B cell (primary cell): ENCODE measurements around the gene COLEC12. TPM values are rescaled to one million over a fixed set of nuclear protein-coding genes. Genes with fewer than 3 reads are reported as not detected.

Experiments
- ATAC-seq: fragments of 200-7000 bp; cut with Tn5 transposase; one replicate; pipeline ENCODE4 v1.10.0; 2021; ENCODE audit warnings: low read depth, mild to moderate bottlenecking, moderate number of reproducible peaks, moderate library complexity
- CTCF ChIA-PET: fragments of 350-600 bp; sonication (Branson Sonifier 250); formaldehyde crosslinking; loops from one replicate; lab custom pipeline; 2021; ENCODE audit warnings: antibody characterized with exemption, inconsistent platforms; lab: Charles Lee
- POLR2A ChIA-PET: fragments of 350-600 bp; sonication (Branson Sonifier 250); formaldehyde crosslinking; loops from one replicate; lab custom pipeline; 2021; ENCODE audit warnings: antibody characterized with exemption; lab: Charles Lee
- DNase-seq: peaks from one replicate; pipeline ENCODE4 v3.0.0; 2013
- H2AFZ ChIP-seq: 2 replicates; pipeline ENCODE4 v1.6.1; 2012; ENCODE audit warnings: mild to moderate bottlenecking, low read depth, low read length; ENCODE audit not compliant: insufficient read depth, poor library complexity, severe bottlenecking
- H3K27ac ChIP-seq, 2 donors: 1 replicate in 1 of 2; 2 replicates in 1 of 2; pipeline ENCODE4 v1.5.1; 2012 to 2013; ENCODE audit warnings: low read length in 2 of 2, mild to moderate bottlenecking in 2 of 2, moderate library complexity in 1 of 2
- H3K27me3 ChIP-seq, 4 experiments: fragments of 200-600 bp in 1 of 4; sonication (generic) in 1 of 4; replicated peaks in 1 of 4; 1 replicate in 2 of 4; 2 replicates in 2 of 4; pipeline versions ENCODE4 v1.6.1 to v1.7.0; 2013 to 2016; ENCODE audit warnings: low read length in 3 of 4, mild to moderate bottlenecking in 2 of 4, mixed read lengths in 1 of 4, moderate library complexity in 1 of 4; ENCODE audit not compliant: insufficient read depth in 4 of 4, control insufficient read depth in 3 of 4; ENCODE audit errors: control extremely low read depth in 1 of 4
- H3K36me3 ChIP-seq, 2 experiments: replicated peaks in 1 of 2; 1 replicate in 1 of 2; 2 replicates in 1 of 2; pipeline versions ENCODE4 v1.6.1 to v1.7.1; 2013; ENCODE audit warnings: low read length in 1 of 2; ENCODE audit not compliant: insufficient read depth in 2 of 2, control insufficient read depth in 1 of 2; ENCODE audit errors: control extremely low read depth in 1 of 2, extremely low read depth in 1 of 2
- H3K4me1 ChIP-seq, 2 donors: fragments of 200-600 bp in 1 of 2; sonication (generic) in 1 of 2; 1 replicate in 1 of 2; 2 replicates in 1 of 2; pipeline versions ENCODE4 v1.5.1 to v1.6.1; 2013 to 2017; ENCODE audit warnings: low read length in 2 of 2; ENCODE audit not compliant: control insufficient read depth in 2 of 2, insufficient read depth in 2 of 2
- H3K4me2 ChIP-seq: replicated peaks from 2 replicates; pipeline ENCODE3; 2012; ENCODE audit warnings: mild to moderate bottlenecking, low read depth, low read length; ENCODE audit not compliant: poor library complexity, severe bottlenecking
- H3K4me3 ChIP-seq, 5 experiments: fragments of 200-600 bp in 1 of 5; sonication (generic) in 1 of 5; 1 replicate in 3 of 5; 2 replicates in 2 of 5; pipeline versions ENCODE4 v1.5.1 to v1.7.0; 2011 to 2016; ENCODE audit warnings: low read length in 4 of 5, mild to moderate bottlenecking in 4 of 5, low read depth in 2 of 5, control low read depth in 1 of 5, moderate library complexity in 1 of 5; ENCODE audit not compliant: insufficient read depth in 1 of 5; ENCODE audit errors: control extremely low read depth in 1 of 5, extremely low read depth in 1 of 5
- H3K79me2 ChIP-seq: fragments of 200-600 bp; sonication (generic); one replicate; pipeline ENCODE4 v1.6.0; 2016; ENCODE audit warnings: low read length; ENCODE audit not compliant: control insufficient read depth, insufficient read depth
- H3K9ac ChIP-seq: fragments of 200-600 bp; sonication (generic); 2 replicates; pipeline ENCODE4 v1.6.1; 2017; ENCODE audit warnings: mild to moderate bottlenecking, low read length, moderate library complexity
- H3K9me3 ChIP-seq, 3 donors: one replicate each; pipeline versions ENCODE4 v1.6.1 to v1.7.1; 2013; ENCODE audit warnings: low read length in 2 of 3; ENCODE audit not compliant: control insufficient read depth in 2 of 3, insufficient read depth in 1 of 3; ENCODE audit errors: control extremely low read depth in 1 of 3
- H4K20me1 ChIP-seq: 2 replicates; pipeline ENCODE4 v1.6.0; 2012; ENCODE audit warnings: mild to moderate bottlenecking, low read length; ENCODE audit not compliant: insufficient read depth, control insufficient read depth, poor library complexity, severe bottlenecking
- H3K27ac Mint-ChIP-seq: one replicate; pipeline ENCODE4 v1.8.0; 2021; ENCODE audit warnings: mixed read lengths
- H3K27me3 Mint-ChIP-seq: one replicate; pipeline ENCODE4 v1.8.0; 2021; ENCODE audit warnings: mixed read lengths
- H3K4me1 Mint-ChIP-seq: one replicate; pipeline ENCODE4 v1.8.0; 2021; ENCODE audit warnings: mixed read lengths
- H3K4me3 Mint-ChIP-seq: one replicate; pipeline ENCODE4 v1.8.0; 2021; ENCODE audit warnings: mixed read lengths
- H3K9me3 Mint-ChIP-seq: one replicate; pipeline ENCODE4 v1.8.0; 2022; ENCODE audit warnings: mixed read lengths; ENCODE audit not compliant: insufficient read depth
- EZH2 ChIP-seq: IDR thresholded peaks from 2 replicates; pipeline ENCODE4 v1.6.1; 2012; ENCODE audit warnings: borderline replicate concordance, low read depth, mild to moderate bottlenecking, moderate library complexity, low read length; ENCODE audit not compliant: insufficient read depth, poor library complexity, severe bottlenecking
- WGBS: methylation state at CpG from one replicate; pipeline ENCODE4 v1.1.5; 2013; ENCODE audit warnings: missing lambda C conversion rate; ENCODE audit not compliant: insufficient coverage; 5-methylcytosine and 5-hydroxymethylcytosine counted together
- intact Hi-C: fragments of 100-400 bp; cut with micrococcal nuclease; formaldehyde crosslinking; loops from one replicate; pipeline ENCODE4 v1.10.0; 2022
- polyA plus RNA-seq: library from polyadenylated mRNA; depleted of rRNA; stranded (reverse); fragments of >200 nt; gene quantifications from 2 replicates; pipeline ENCODE4 v1.2.3, GENCODE V29; 2012
- total RNA-seq, 2 donors: library from RNA; stranded (reverse); fragments of 120-200 nt in 1 of 2; gene quantifications; 1 replicate in 1 of 2; 2 replicates in 1 of 2; pipeline versions ENCODE4 v1.2.3 to v1.2.4, GENCODE V29; 2013 to 2022
- TF ChIP-seq, protein P1 (sequence below): fragments of 200-600 bp; IDR thresholded peaks from one replicate; pipeline ENCODE4 v1.8.0; 2022; ENCODE audit warnings: antibody characterized with exemption, mild to moderate bottlenecking

The COLEC12 gene
- total and polyA plus RNA-seq, 2 donors (not counting 1 experiment from before 2014, with no cell fraction given), result not detected

DNA sequence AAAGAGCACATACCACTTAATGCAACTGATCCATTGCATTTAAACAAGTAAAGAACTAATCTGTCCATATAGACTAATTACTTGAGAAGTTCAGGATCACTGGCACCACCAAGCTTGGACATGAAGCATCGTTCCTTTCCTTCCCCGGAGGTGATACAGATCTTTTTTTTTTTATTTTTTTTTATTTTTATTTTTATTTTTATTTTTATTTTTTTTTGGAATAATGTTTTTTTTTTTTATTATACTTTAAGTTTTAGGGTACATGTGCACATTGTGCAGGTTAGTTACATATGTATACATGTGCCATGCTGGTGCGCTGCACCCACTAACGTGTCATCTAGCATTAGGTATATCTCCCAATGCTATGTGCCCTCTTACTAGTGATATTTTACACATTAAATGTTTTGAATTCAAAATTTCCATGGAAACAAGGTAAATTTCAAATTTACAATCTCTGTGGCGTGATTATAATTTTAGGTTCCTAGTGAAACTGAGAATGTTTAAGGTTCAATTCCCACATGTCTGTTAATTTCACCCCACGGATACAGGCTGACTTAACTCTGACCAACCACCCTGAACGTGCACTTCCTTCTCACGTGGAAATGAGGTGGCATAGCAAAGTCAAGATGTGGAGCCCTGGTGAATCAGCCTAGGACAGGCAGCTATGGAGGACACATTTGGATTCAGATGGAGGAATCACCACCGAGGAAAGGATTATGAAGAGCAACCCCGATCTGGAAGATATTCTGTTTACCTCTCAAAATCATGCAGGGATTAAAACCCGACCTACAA lies 131.1 kb downstream of the COLEC12 start:
- CTCF ChIA-PET, result interaction anchor here (0.7 kb wide), 1 partner anchor 24 kb away, joined by 3 read pairs; no protein-coding TSS in a partner anchor
- TF ChIP-seq EZH2, result no peak
- TF ChIP-seq, protein P1, sequence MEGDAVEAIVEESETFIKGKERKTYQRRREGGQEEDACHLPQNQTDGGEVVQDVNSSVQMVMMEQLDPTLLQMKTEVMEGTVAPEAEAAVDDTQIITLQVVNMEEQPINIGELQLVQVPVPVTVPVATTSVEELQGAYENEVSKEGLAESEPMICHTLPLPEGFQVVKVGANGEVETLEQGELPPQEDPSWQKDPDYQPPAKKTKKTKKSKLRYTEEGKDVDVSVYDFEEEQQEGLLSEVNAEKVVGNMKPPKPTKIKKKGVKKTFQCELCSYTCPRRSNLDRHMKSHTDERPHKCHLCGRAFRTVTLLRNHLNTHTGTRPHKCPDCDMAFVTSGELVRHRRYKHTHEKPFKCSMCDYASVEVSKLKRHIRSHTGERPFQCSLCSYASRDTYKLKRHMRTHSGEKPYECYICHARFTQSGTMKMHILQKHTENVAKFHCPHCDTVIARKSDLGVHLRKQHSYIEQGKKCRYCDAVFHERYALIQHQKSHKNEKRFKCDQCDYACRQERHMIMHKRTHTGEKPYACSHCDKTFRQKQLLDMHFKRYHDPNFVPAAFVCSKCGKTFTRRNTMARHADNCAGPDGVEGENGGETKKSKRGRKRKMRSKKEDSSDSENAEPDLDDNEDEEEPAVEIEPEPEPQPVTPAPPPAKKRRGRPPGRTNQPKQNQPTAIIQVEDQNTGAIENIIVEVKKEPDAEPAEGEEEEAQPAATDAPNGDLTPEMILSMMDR, result no peak
- H3K27me3 Mint-ChIP-seq, result peaks cover 8% of the 10 kb centered on the region

DNA sequence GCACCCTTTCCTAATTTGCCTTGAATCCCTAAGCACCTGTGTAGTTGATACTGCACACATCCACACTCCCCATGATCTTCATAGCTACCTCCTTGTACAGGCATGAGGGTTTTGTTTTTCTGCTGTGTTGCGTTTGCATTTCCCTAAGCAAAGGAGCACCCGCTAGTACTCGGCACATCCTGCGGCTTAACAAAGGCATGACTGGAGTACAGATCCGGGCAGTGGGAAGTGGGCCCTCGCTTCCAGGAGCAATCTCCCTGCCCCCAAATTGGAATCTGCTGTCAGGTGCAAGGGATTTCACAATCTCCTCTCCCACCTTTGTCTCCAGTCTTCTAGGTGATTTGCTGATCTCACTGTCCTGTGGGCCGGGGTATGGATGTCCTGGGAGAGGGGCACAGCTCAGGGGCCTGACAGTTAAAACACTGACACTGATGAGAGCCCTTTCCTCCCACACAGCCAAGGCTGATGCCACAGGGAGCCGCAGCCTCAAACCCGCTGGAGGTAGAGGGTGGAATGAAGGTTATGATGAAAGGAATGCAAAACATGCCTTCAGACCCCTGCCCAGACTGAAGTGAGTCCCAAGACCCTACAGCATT lies 133.9 kb downstream of the COLEC12 start:
- Histone ChIP-seq H3K9ac (no peak overlapping the region), H2AFZ (no peak overlapping the region), H3K9me3 (no peaks in the 10 kb centered on the region), H3K36me3 (no peaks in the 10 kb centered on the region), H3K27ac (no peak overlapping the region), H3K79me2 (no peaks in the 10 kb centered on the region), H3K4me1 (peaks cover 20 to 29% of the 10 kb centered on the region in 2 donors), H4K20me1 (no peaks in the 10 kb centered on the region), H3K4me3 (no peak overlapping the region), H3K4me2 (no peak overlapping the region), H3K27me3 (no peaks in the 10 kb centered on the region)
- no peak for TF ChIP-seq EZH2
- TF ChIP-seq, protein P1, result no peak
- DNase-seq (no peak), ATAC-seq (no peak)
- no peak overlapping the region for H3K27ac Mint-ChIP-seq
- H3K27me3 Mint-ChIP-seq, result peaks cover 5% of the 10 kb centered on the region
- H3K9me3 Mint-ChIP-seq, result no peaks in the 10 kb centered on the region
- ChIA-PET POLR2A (no interaction called here), CTCF (no interaction called here)
- H3K4me1 Mint-ChIP-seq, result peaks cover 23% of the 10 kb centered on the region
- H3K4me3 Mint-ChIP-seq, result no peak overlapping the region
- WGBS, result 88% methylated on average over 6 of the region's 9 CpGs
- intact Hi-C loops, result no loop called here

More for the DNA sequence above, 131.1 kb downstream of the COLEC12 start:
- Histone ChIP-seq H3K4me1 (peaks cover 25% of the 10 kb centered on the region in 2 donors), H3K4me2 (peak overlapping the region; percentile 13), H3K27me3 (no peaks in the 10 kb centered on the region), H3K27ac (no peak overlapping the region), H3K9me3 (no peaks in the 10 kb centered on the region), H3K36me3 (no peaks in the 10 kb centered on the region), H2AFZ (no peak overlapping the region), H4K20me1 (no peaks in the 10 kb centered on the region), H3K9ac (no peak overlapping the region), H3K4me3 (no peak overlapping the region), H3K79me2 (no peaks in the 10 kb centered on the region)
- DNase-seq (peak; percentile 16), ATAC-seq (no peak)
- 20% methylated on average over 1 of the region's 11 CpGs for WGBS
- POLR2A ChIA-PET, result no interaction called here
- Mint-ChIP-seq H3K4me3 (no peak overlapping the region), H3K4me1 (peaks cover 26% of the 10 kb centered on the region), H3K27ac (no peak overlapping the region), H3K9me3 (no peaks in the 10 kb centered on the region)
- intact Hi-C loops, result no loop called here
